ENCODE data around the gene HSD17B12. TPM values are rescaled to one million over a fixed set of nuclear protein-coding genes. Genes with fewer than 3 reads are reported as not detected.

Gene HSD17B12
- polyA plus RNA-seq, 1 donor from 2014 or later: 58.8 TPM

- H3K79me2 ChIP-seq (replicated peaks; ENCODE audit: insufficient read depth, low read length): peaks cover 43% of the 10 kb centered on the region
- H2AFZ ChIP-seq (ENCODE audit: low read depth, low read length): no peak overlapping the region
- H3K9me3 ChIP-seq (ENCODE audit: low read length): no peaks in the 10 kb centered on the region
- no peaks in the 10 kb centered on the region for H3K36me3 ChIP-seq (ENCODE audit: insufficient read depth, low read length)
- no peaks in the 10 kb centered on the region for H3K27me3 ChIP-seq (ENCODE audit: insufficient read depth, low read depth, low read length)
- TF ChIP-seq MXI1 (conservative IDR thresholded peaks at IDR 0.05; ENCODE audit: poor library complexity, severe bottlenecking) (no peak), SMC3 (conservative IDR thresholded peaks at IDR 0.05; ENCODE audit: poor library complexity) (no peak), CTCF (IDR thresholded peaks at IDR 0.05; ENCODE audit: poor library complexity, severe bottlenecking) (no peak), EP300 (conservative IDR thresholded peaks at IDR 0.05; ENCODE audit: poor library complexity, severe bottlenecking) (no peak), EZH2 (IDR thresholded peaks at IDR 0.05; ENCODE audit: borderline replicate concordance, insufficient read depth, low read length, poor library complexity, severe bottlenecking) (no peak), REST (IDR thresholded peaks at IDR 0.05; ENCODE audit: borderline replicate concordance) (no peak), RAD21 (conservative IDR thresholded peaks at IDR 0.05) (no peak), TAF1 (IDR thresholded peaks at IDR 0.05; ENCODE audit: low read depth) (no peak), POLR2AphosphoS5 (IDR thresholded peaks at IDR 0.05) (no peak)
- no peaks in the 10 kb centered on the region for H3F3A ChIP-seq (ENCODE audit: insufficient read depth, low read length, poor library complexity, severe bottlenecking)
- peak overlapping the region; percentile 1 for H3K4me3 ChIP-seq (ENCODE audit: low read length)
- no peak overlapping the region for H3K9ac ChIP-seq (ENCODE audit: low read length)
- H3K27ac ChIP-seq (ENCODE audit: low read length): no peak overlapping the region
- no peak overlapping the region for H3K4me2 ChIP-seq (ENCODE audit: low read length)
- H3K9me2 ChIP-seq (ENCODE audit: insufficient read depth, low read length): no peaks in the 10 kb centered on the region
- H4K20me1 ChIP-seq (ENCODE audit: insufficient read depth): no peaks in the 10 kb centered on the region
Measured at GRCh38 chr11:43685440-43685839, 4.9 kb downstream of the HSD17B12 start.

- no peak overlapping the region for H3K9ac ChIP-seq (ENCODE audit: low read length)
- peaks cover 46% of the 10 kb centered on the region for H3K79me2 ChIP-seq (replicated peaks; ENCODE audit: insufficient read depth, low read length)
- H3K4me2 ChIP-seq (ENCODE audit: low read length): no peak overlapping the region
Measured at GRCh38 chr11:43686207-43686606, 5.7 kb downstream of the HSD17B12 start.

More at GRCh38 chr11:43686207-43686606, 5.7 kb downstream of the HSD17B12 start:
- no peak for TF ChIP-seq CTCF (IDR thresholded peaks at IDR 0.05; ENCODE audit: poor library complexity, severe bottlenecking)
- TF ChIP-seq TAF1 (IDR thresholded peaks at IDR 0.05; ENCODE audit: low read depth): no peak
- TF ChIP-seq MXI1 (conservative IDR thresholded peaks at IDR 0.05; ENCODE audit: poor library complexity, severe bottlenecking): no peak
- TF ChIP-seq RAD21 (conservative IDR thresholded peaks at IDR 0.05): no peak
- TF ChIP-seq EZH2 (IDR thresholded peaks at IDR 0.05; ENCODE audit: borderline replicate concordance, insufficient read depth, low read length, poor library complexity, severe bottlenecking): no peak
- no peak for TF ChIP-seq EP300 (conservative IDR thresholded peaks at IDR 0.05; ENCODE audit: poor library complexity, severe bottlenecking)
- no peak for TF ChIP-seq POLR2AphosphoS5 (IDR thresholded peaks at IDR 0.05)
- no peak for TF ChIP-seq SMC3 (conservative IDR thresholded peaks at IDR 0.05; ENCODE audit: poor library complexity)
- TF ChIP-seq REST (IDR thresholded peaks at IDR 0.05; ENCODE audit: borderline replicate concordance): no peak
- no peaks in the 10 kb centered on the region for H3F3A ChIP-seq (ENCODE audit: insufficient read depth, low read length, poor library complexity, severe bottlenecking)
- H3K27ac ChIP-seq (ENCODE audit: low read length): no peak overlapping the region
- no peak overlapping the region for H3K4me3 ChIP-seq (ENCODE audit: low read length)
- no peaks in the 10 kb centered on the region for H3K36me3 ChIP-seq (ENCODE audit: insufficient read depth, low read length)
- no peak overlapping the region for H2AFZ ChIP-seq (ENCODE audit: low read depth, low read length)
- no peaks in the 10 kb centered on the region for H3K27me3 ChIP-seq (ENCODE audit: insufficient read depth, low read depth, low read length)
- H3K9me3 ChIP-seq (ENCODE audit: low read length): no peaks in the 10 kb centered on the region
- no peaks in the 10 kb centered on the region for H4K20me1 ChIP-seq (ENCODE audit: insufficient read depth)
- H3K9me2 ChIP-seq (ENCODE audit: insufficient read depth, low read length): no peaks in the 10 kb centered on the region

Data from neural cell (in vitro differentiated cells).